Measurements from ENCODE around the gene PCAT6.

The PCAT6 gene

DNA sequence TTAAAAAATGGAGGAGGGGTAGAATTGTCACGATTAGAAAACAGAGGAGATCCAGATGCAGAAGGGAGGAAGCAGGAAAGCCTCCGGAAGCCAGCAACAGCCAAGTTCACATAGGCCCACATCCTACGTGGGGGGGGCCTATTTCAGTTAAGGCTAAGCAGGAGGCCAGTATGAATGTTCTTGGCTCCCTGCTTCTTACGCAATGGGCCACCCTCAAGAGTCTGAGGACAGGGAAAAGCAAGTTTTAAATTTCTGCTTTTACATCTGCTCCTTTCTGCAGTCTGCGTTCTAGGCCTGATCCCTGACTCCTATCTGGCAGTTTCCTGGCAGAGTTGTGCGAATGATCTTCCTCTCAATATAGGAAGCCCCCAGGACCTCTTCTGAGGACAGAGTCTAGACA is 47.6 kb downstream of the PCAT6 start:
- no peak for DNase-seq (ENCODE audit: low read depth)

GRCh38 chr1:202858789-202859414 is 48.1 kb downstream of the PCAT6 start:
- TF ChIP-seq CTCF (IDR thresholded peaks at IDR 0.05; ENCODE audit: insufficient read depth, low read depth, low read length, missing control alignments), result no peak
- no peak for DNase-seq (ENCODE audit: low read depth)
- no peak overlapping the region for H3K4me3 ChIP-seq (ENCODE audit: low read length)

More for the DNA sequence above, 47.6 kb downstream of the PCAT6 start:
- H3K4me3 ChIP-seq (ENCODE audit: low read length), result no peak overlapping the region
- no peak for TF ChIP-seq CTCF (IDR thresholded peaks at IDR 0.05; ENCODE audit: insufficient read depth, low read depth, low read length, missing control alignments)

DNA sequence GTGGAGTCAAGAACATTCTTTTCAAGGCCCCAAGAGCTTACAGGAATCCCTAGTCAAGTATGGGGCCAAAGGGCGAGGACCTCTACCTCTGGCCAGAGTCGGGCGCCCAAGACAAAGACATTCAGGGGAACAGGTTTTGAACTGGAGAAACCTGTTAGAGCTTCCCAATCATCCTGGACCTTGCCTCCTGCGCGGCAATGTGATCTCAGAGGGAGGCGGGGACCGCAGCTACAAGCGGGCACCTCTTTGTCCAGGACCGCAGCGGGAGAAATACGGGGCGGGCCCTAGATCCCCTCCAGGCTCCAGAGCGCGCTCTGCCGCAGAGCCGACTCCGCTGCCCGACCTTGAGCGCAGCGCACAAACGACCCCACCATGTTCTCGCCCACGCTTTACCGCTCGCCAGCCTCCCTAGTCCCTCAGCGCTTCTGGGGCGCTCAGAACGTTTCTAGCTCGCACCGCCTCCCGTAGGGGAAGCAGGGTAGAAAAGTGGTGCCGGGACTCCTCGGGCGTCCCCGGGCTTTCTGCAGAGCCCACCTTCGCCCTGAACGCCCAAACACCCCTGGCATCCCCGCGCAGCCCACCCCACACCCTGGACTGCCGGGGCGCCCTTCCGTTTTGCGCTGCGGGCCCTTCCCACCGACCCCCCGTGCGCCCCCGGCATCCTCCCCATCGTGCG is 50.1 kb downstream of the PCAT6 start:
- no peak for TF ChIP-seq CTCF (IDR thresholded peaks at IDR 0.05; ENCODE audit: insufficient read depth, low read depth, low read length, missing control alignments)
- H3K4me3 ChIP-seq (ENCODE audit: low read length), result peak overlapping the region; percentile 65
- DNase-seq (ENCODE audit: low read depth), result peak; percentile 87
